Prostate gland (tissue), 2 donors: ENCODE results near the gene CLIC3. TPM values are rescaled to one million over a fixed set of nuclear protein-coding genes. Genes with fewer than 3 reads are reported as not detected.

Experiments
- DNase-seq: peaks from one replicate; pipeline ENCODE4 v3.0.0-alpha.2; 2019; ENCODE audit warnings: low spot score
- H3K27ac ChIP-seq, 2 donors: fragments of 200-600 bp; sonication (generic); 2 replicates each; pipeline ENCODE4 v1.5.1; 2017 to 2019
- H3K27me3 ChIP-seq: fragments of 200-600 bp; sonication (generic); replicated peaks from 2 replicates; pipeline ENCODE4 v1.5.1; 2019; ENCODE audit not compliant: insufficient read depth
- H3K36me3 ChIP-seq, 2 donors: fragments of 200-600 bp; sonication (generic); 1 replicate in 1 of 2; 2 replicates in 1 of 2; pipeline versions ENCODE4 v1.5.1 to v1.8.1; 2017 to 2019
- H3K4me1 ChIP-seq: fragments of 200-600 bp; sonication (generic); replicated peaks from 2 replicates; pipeline ENCODE4 v1.5.1; 2019
- H3K4me3 ChIP-seq, 2 donors: fragments of 200-600 bp; sonication (generic); 2 replicates each; pipeline ENCODE4 v1.5.1; 2017 to 2019
- H3K9me3 ChIP-seq: fragments of 200-600 bp; sonication (generic); 2 replicates; pipeline ENCODE4 v1.5.1; 2017
- POLR2A ChIP-seq: fragments of 450-650 bp; IDR thresholded peaks from one replicate; pipeline ENCODE4 v1.6.1; 2016; ENCODE audit warnings: antibody characterized with exemption, mild to moderate bottlenecking
- POLR2AphosphoS5 ChIP-seq: sonication (generic); formaldehyde crosslinking; IDR thresholded peaks from one replicate; pipeline ENCODE4 v1.6.1; 2017; ENCODE audit warnings: antibody characterized with exemption
- WGBS: methylation state at CpG from one replicate; pipeline ENCODE4 v1.1.5; 2018; 5-methylcytosine and 5-hydroxymethylcytosine counted together
- intact Hi-C: fragments of 100-400 bp; cut with DNase I; formaldehyde crosslinking; loops from one replicate; pipeline ENCODE4 v1.14.2; 2022
- total RNA-seq, 2 donors: library from RNA; depleted of rRNA; stranded (reverse); fragments of >200 nt; gene quantifications; one replicate each; pipeline ENCODE4 v1.1.0, GENCODE V29; 2016
- TF ChIP-seq, protein P1 (sequence below), 4 experiments: fragments of 200-600 bp in 2 of 4; fragments of 450-650 bp in 2 of 4; sonication (generic) in 2 of 4; IDR thresholded peaks; 1 replicate in 3 of 4; 2 replicates in 1 of 4; pipeline ENCODE4 v1.5.1; 2016 to 2019; ENCODE audit warnings: antibody characterized with exemption in 4 of 4, mild to moderate bottlenecking in 2 of 4, moderate library complexity in 2 of 4

CLIC3 gene
- total RNA-seq, 2 donors from 2014 or later, result 4.2 to 6.7 TPM

DNA sequence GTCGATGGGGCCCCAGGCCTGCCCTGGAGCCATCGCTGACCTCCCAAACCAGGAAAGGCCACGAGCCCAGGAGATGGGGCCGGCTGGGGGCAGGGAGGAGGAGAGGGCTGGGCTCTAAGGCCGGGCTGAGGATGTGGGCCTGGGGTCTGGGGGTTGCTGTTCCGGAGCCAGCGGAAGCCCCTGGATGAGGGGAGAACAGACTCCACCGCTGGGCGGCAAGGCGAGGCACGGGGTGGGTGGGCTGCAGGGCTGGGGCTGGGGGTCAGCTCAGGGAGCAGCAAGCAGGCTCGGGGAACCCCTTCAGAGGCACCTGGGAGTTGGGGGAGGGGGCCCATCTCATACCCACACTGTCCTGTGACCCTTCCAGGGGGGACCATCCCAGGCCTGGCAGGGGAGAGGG, 32.6 kb downstream of the CLIC3 start:
- TF ChIP-seq POLR2AphosphoS5, result no peak
- TF ChIP-seq, protein P1, sequence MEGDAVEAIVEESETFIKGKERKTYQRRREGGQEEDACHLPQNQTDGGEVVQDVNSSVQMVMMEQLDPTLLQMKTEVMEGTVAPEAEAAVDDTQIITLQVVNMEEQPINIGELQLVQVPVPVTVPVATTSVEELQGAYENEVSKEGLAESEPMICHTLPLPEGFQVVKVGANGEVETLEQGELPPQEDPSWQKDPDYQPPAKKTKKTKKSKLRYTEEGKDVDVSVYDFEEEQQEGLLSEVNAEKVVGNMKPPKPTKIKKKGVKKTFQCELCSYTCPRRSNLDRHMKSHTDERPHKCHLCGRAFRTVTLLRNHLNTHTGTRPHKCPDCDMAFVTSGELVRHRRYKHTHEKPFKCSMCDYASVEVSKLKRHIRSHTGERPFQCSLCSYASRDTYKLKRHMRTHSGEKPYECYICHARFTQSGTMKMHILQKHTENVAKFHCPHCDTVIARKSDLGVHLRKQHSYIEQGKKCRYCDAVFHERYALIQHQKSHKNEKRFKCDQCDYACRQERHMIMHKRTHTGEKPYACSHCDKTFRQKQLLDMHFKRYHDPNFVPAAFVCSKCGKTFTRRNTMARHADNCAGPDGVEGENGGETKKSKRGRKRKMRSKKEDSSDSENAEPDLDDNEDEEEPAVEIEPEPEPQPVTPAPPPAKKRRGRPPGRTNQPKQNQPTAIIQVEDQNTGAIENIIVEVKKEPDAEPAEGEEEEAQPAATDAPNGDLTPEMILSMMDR (IDR thresholded peaks at IDR 0.05), result no peak
- TF ChIP-seq POLR2A, result no peak
- intact Hi-C loops, result no loop called here
- Histone ChIP-seq H3K27me3 (no peaks in the 10 kb centered on the region), H3K4me3 (no peak overlapping the region), H3K27ac (no peak overlapping the region), H3K4me1 (peaks cover 9% of the 10 kb centered on the region), H3K9me3 (no peaks in the 10 kb centered on the region), H3K36me3 (no peaks in the 10 kb centered on the region)
- WGBS, result 93% methylated on average over 12 of the region's 12 CpGs
- no peak for DNase-seq

DNA sequence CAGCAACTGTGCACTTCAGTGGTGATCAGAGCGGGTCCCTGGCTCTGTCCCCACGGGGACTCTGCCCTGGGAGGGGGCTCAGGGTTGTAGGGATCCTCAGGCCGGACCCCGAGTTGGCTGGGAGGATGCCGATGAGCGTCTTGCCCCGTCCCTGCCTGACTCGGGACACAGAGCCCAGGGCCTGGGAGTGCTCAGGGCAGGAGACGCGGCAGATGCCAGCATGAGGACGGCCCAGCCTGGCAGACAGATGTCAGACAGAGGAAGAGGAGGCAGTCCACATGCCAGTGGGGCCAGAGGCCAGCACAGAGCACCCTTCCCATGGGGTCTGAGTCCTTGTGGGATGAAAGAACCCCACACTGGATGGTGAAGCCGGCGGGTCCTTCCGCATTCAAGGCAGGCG, 33.0 kb downstream of the CLIC3 start:
- no peaks in the 10 kb centered on the region for H3K36me3 ChIP-seq
- intact Hi-C loops, result no loop called here
- no peak overlapping the region for H3K4me3 ChIP-seq
- no peak overlapping the region for H3K27ac ChIP-seq
- peaks cover 9% of the 10 kb centered on the region for H3K4me1 ChIP-seq
- TF ChIP-seq POLR2A, result no peak
- no peak for TF ChIP-seq POLR2AphosphoS5
- TF ChIP-seq, protein P1 (IDR thresholded peaks at IDR 0.05), result no peak
- H3K9me3 ChIP-seq, result no peaks in the 10 kb centered on the region
- no peak for DNase-seq
- no peaks in the 10 kb centered on the region for H3K27me3 ChIP-seq
- WGBS, result 89% methylated on average over 15 of the region's 15 CpGs

DNA sequence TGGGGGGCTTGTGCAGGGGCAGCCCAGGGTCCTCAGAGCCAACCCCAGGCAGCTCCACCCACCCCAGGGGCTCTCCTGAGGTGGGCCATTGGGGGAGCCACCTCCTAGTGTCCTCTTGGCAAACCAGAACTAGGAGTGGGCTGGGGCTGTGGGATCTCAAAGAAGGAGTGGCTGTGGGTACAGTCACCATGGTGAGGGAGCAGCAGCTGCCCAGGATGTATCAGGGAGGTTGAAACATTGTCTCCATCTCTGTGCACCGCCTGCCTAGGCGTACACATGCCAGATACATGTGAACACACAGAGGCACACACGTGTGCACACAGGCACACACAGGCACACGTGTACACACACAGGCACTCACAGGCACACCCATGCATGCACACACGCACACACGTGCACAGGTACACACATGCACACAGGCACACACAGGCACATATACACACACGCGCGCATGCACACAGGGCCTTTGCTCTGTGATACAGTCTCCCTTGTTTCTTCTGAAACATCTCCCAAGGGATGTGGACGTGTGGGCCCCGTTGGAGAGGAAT, 33.6 kb downstream of the CLIC3 start:
- WGBS, result 91% methylated on average over 11 of the region's 11 CpGs
- no peaks in the 10 kb centered on the region for H3K27me3 ChIP-seq
- TF ChIP-seq, protein P1 (IDR thresholded peaks at IDR 0.05), result no peak
- no peak for TF ChIP-seq POLR2AphosphoS5
- no peak for TF ChIP-seq POLR2A
- no peak for DNase-seq
- no peak overlapping the region for H3K4me3 ChIP-seq
- H3K4me1 ChIP-seq, result peaks cover 9% of the 10 kb centered on the region
- intact Hi-C loops, result no loop called here
- no peak overlapping the region for H3K27ac ChIP-seq
- H3K9me3 ChIP-seq, result no peaks in the 10 kb centered on the region
- H3K36me3 ChIP-seq, result no peaks in the 10 kb centered on the region

DNA sequence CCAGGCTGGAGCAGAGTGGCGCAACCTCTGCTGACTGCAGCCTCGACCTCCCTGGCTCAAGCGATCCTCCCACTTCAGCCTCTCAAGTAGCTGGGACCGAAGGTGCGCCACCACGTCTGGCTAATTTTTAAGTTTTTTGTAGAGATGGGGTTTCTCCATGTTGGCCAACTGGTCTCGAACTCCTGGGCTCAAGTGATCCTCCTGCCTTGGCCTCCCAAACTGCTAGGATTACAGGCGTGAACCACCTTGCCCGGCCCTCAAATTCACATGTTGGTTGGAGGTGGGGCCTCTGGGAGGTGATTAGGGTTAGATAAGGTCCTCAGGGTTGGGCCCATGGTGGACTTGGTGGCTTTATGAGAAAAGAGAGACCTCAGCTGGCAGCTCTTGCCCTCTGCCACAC, 34.2 kb downstream of the CLIC3 start:
- TF ChIP-seq, protein P1 (IDR thresholded peaks at IDR 0.05), result no peak
- TF ChIP-seq POLR2A (no peak), POLR2AphosphoS5 (no peak)
- H3K4me3 ChIP-seq, result no peak overlapping the region
- no peaks in the 10 kb centered on the region for H3K27me3 ChIP-seq
- peaks cover 9% of the 10 kb centered on the region for H3K4me1 ChIP-seq
- intact Hi-C loops, result no loop called here
- no peaks in the 10 kb centered on the region for H3K9me3 ChIP-seq
- H3K27ac ChIP-seq, result peak overlapping the region in 1 of 2 donors; percentile 62
- DNase-seq, result no peak
- 97% methylated on average over 9 of the region's 9 CpGs for WGBS
- H3K36me3 ChIP-seq, result no peaks in the 10 kb centered on the region

DNA sequence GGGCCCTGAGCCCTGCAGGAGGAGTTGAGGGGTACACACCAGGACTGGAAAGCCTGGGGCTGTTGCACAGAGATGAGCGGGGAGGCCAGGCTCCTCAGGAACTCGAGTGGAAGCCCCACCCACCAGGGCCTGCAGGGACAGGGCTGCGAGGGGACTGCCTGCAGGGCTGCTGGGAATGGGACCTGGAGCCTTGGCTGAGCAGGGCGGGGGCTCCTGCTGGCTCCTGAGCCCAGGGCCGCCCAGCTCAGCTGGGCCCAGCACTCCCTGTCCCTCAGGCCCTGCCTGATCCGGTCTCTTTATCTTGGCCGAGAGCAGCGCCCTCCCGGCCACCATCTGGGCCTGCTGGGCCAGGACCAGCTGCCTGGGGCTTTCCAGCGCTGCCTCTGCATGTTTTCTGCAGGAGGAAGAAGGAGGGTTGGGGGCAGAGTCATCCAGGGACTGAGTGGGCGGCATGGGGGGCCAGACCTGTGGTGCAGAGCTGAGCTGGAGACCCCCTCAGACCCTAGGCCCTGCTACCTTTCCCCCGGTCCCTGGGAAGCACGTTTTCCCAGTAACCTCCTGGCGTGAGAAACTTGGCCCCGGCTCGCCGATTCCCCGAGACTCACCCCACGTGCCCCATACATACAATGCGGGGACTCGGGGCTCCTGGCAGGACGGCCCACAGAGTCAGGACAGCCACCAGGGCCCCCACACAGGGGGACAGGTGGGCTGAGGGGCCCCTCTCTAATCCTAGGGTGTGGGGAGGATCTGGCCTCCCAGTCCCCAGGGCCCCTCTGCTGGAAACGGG, 34.9 kb downstream of the CLIC3 start:
- no peaks in the 10 kb centered on the region for H3K36me3 ChIP-seq
- TF ChIP-seq POLR2A, result no peak
- TF ChIP-seq POLR2AphosphoS5, result peak; percentile 68
- DNase-seq, result peak; percentile 59
- peak overlapping the region; percentile 62 to 63 for H3K27ac ChIP-seq
- no peaks in the 10 kb centered on the region for H3K27me3 ChIP-seq
- WGBS, result 46% methylated on average over 22 of the region's 23 CpGs
- H3K4me1 ChIP-seq, result peaks cover 9% of the 10 kb centered on the region
- no peaks in the 10 kb centered on the region for H3K9me3 ChIP-seq
- intact Hi-C loops, result no loop called here
- no peak overlapping the region for H3K4me3 ChIP-seq
